HS-5 (cell line): Measurements from ENCODE around the gene GJA3.
"Not testable (repeated sequence)": the region's sequence is repeated elsewhere in the genome, so short reads cannot be mapped to it uniquely, and the experiment has no call there.

Experiments
- DNase-seq: peaks from one replicate; pipeline ENCODE4 v3.0.0-alpha.2; 2012; ENCODE audit warnings: low read depth

The GJA3 gene

DNA sequence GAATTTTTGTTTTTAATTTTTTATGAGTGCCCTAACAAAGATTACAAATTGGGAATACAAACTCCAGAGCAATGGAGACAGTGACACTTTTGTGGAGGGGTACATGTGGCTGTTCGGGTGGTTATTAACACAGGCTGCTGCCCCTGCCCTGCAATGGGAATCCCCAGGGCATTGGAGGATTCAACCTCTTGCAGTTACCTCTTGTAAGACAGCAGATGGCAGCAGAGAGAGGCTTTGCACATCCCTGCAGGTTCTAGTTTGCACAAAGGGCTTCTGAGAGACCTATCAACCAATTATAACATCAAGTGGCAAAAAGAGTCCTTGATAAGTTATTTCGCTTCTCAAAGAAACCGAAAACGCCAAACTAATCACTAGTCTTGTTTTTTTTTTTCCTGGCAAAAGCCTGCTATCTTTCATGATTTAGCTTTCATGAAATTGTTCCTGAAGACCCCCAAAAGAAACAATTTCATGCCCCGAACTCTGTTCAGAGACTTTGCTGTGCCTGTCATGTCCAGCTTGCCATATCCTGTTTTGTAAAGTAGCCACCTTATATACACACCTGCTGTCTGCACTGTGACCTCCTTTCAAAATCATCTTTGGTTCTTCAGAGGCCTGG is 21.5 kb upstream of the GJA3 start:
- DNase-seq, result no peak

DNA sequence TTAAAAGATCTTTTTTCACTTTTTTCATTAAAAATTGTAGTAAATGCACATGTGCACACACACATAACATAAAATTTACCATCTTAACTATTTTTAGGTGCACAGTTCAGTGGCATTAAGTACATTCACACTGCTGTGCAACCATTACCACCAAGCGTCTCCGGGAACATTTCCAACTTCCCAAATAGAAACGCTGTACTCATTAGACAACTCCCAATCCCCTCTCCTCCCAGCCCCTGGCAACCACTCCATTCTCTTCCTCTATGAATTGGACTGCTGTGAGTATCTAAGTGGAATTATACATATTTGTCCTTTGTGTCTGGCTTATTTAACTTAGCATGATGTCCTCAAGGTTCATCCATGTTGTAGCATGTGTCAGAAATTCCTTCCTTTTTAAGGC is 20.3 kb upstream of the GJA3 start:
- no peak for DNase-seq

DNA sequence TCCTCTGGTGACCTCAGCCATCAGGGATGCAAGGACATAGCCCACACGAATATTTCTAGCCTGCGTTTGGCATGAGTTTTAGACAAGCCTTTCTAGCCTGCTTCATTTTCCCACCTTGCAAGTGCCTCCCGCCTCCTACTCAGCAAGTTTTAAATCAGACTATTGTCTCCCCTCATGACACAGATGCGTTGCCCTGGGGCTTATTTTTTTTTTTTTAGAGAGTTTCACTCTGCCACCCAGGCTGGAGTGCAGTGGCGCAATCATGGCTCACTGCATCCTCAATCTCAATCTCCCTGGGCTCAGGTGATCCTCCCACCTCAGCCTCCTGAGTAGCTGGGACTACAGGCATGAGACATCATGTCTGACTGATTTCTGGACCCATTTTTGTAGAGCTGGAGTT is 17.3 kb upstream of the GJA3 start:
- no peak for DNase-seq

- no peak for DNase-seq
These were observed 16.4 kb upstream of the GJA3 start for GRCh38 chr13:20177049-20177831.

DNA sequence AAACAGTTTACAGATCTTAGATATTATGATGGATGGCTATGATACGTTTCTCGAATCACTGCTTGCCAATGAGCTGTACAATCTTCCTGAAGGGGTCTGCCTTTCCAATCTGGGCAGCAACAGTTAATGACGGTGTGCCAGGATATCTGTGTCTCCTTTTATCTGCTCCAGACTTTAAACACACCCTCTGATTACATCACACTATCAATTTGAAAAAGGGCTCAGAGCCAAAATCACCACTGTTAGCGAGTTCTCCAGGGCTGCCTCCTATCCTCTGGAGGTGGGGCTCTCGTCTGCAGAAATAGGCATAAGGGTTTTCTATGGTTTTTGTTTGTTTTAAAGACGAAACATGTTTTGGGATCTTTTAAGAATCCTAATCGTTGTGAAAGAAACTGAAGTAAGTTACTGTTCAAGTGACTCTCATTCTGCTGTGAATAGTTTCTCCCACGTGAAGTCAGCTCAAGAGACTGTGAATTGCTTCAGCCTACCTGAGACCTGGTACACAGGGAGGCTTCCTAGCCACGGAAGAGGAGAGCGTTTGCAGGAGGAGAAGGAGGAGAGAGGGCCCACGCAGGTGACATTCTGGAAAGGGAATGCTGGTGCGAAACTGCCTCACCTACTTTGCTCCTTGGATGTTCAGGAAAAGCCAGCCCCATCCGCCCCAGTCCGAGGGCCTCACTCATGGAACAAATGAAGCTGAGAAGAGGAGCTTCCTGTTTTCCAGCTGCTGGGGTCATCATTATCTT is 15.2 kb upstream of the GJA3 start:
- no peak for DNase-seq

- DNase-seq, result no peak
These were observed 14.5 kb upstream of the GJA3 start for GRCh38 chr13:20175406-20175794.

DNA sequence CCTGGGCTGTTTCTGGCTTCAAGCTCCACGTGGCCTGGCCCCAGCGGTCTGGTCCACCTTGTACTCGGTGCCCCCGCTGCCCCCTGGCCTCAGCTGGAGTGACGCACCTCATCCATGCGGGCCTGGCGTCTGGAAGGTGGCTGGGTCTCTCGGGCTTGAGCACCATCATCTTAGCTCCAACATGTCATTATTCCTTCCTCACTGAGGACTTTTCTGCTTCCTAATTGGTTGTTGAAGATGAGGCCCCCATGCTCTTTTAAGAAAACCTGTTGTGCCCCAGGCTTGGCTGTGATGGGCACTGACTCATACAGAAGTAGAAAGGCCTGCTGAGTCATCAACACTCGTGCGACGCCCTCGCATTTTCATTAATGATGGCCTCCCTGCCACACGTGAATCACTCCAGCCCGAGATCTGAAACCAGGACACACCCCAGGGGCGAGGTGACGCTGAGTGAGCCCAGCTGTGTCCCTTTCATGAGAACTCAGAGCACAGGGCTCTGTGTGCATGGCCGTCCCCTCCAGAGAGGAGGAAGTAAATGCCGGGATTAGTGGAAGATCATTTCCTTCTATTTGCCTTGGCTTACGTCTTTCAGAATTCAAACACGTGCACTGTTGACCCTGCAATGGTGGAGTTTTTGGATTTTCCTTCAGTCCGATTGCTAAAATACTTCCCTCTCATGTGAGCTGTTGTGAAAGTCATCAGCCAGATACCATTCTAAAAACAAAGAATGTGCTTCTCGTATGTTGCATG is 14.0 kb upstream of the GJA3 start:
- DNase-seq, result peak; percentile 58

- no peak for DNase-seq
These were observed 12.4 kb upstream of the GJA3 start for GRCh38 chr13:20173116-20173746.

- no peak for DNase-seq
These were observed 10.5 kb upstream of the GJA3 start for GRCh38 chr13:20171364-20171763.

DNA sequence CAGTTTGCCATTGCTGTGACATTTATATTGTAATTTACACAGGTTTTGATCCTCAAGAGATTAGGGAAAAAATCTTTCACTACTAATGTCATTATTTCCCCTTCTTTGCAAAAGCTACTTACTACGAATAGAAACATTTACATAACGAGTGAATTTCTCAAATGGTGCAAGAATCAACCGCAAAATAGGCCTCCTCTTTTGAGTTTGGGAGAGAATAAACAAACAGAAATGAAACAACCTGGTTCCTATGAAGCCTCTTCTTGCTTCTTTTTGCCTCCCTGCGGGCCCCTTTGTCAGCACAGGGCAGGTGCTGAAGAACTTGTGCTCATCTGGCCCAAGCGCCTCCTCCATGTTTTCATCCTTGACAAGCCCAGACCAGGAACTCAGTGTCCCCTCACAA is 10.1 kb upstream of the GJA3 start:
- no peak for DNase-seq

DNA sequence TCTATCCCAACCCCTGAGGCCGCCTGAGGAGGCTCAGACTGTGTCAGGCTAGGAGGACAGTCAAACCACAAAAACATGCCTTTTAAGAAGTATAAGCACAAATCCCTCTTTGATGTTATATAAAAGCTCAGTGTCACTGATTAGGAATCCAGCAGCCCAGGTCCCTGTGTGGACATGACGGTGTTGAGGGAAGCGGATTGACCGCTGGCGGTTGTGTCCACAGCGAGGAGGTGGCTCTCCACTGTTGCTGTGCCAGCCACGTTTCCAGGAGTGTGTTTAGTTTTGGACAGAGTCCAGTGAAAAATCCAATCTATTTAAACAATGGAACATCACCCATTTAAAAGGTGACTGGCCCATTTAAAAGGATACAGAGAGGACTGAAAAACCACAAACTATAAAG is 7.5 kb upstream of the GJA3 start:
- no peak for DNase-seq

GRCh38 chr13:20165417-20166257 is 4.8 kb upstream of the GJA3 start:
- no peak for DNase-seq

DNA sequence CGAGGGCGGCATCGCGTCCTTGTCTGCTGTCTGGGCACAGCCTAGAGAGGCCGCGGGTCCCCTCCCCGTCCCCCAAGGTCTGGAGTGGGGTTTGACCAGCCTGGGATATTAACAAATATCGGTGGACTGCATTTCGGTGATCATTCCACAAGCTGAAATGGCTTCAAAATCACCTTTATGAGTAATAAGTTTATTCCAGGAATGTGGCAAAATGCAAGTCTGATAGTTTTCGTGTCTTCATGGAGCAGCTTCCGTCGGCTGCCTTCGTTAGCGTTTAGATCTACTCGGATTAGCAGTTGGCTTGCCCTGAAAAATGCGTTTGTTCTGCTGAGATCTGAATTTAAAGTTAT is 1.1 kb upstream of the GJA3 start:
- DNase-seq, result no peak

DNA sequence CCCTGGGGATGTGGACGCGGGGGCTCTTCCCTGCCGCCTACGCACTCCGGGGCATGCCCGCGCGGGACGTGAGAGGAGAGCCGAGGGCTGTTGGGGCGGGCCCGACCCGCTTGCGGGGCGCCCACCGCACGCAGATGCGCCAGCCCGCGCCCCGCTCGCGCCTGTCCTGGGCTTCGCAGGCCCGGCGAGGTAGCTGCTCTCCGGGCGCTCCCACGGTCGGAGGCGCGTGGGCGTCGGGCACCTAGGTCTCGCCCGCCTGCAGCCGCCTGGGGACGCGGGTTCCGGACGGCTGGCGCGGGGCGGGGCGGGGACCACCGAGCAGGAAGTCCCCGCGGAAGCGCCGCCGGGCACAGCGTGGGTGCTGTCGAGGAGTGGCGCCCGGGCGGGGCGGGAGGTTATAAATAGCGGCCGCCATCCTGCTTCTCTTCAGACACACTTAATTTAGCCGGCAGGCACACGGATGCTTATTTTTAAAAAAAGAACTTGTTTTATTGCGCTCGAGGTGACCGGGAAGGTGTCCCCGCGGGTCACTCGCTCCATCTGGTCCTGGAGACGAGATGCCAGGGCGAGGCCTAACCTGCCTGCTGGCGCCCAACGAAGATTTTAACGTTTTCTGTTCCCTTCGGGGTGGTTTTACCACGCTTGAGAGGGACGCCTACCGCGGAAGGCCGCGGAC is 561 bp upstream of the GJA3 start:
- DNase-seq, result no peak

DNA sequence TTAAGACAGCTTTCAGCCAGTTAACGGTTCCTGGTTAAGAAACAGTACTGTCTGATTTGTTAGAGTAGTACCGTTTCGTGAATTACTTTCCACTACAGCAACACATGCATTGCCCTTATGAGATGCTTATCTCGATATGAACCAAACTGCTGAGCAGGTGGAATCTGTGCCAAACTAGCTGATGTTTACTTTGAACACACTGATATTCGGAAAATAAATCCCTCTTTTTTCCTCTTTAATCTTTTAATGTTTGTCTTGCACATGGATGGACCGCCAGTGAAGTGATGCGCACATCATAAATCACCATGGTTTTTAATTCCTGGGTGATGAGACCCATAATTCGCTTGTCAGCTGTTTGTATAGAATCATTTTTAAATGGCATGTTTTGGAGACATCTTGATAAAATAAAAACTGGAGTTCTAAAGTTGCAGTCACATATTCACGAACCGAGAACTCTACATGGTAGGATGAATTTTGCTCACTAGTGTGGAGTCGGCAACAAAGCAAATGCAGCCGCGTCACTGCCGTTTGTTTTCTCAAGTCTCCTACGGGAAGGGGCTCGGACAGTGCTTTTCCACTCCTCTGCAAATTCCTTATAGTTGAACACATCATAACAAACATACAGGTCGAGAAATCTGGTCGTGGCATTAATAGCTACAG is 1.1 kb downstream of the GJA3 start:
- DNase-seq, result no peak

DNA sequence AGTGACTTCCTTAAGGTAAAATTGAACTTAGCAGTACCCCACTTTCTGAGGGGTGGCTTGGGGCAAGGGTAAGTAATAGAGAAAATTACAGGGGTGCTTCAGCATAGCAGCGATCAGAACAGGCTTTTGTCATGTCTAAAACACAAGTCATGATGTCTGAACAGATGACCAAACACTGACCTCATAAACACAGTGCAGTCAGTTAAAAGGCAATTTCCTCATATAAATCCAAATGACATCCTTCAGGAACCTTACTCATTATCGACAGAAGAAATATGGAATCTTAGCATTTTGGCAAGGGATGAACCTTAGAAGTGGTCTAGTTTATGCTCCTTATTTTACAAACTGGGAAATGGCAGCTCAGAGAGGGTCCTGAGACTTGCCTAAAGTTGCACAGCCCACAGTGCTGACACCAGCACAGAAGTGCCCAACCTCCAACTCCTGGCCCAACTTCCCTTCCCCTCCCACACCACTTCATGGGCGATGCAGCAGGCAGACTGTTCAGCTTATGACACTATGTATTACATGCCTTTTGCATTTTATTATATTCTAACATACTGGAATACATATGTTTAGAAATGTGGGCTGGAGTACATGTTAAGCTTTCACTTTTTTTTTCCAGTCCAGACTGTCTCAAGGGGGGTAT is 3.6 kb downstream of the GJA3 start:
- no peak for DNase-seq

DNA sequence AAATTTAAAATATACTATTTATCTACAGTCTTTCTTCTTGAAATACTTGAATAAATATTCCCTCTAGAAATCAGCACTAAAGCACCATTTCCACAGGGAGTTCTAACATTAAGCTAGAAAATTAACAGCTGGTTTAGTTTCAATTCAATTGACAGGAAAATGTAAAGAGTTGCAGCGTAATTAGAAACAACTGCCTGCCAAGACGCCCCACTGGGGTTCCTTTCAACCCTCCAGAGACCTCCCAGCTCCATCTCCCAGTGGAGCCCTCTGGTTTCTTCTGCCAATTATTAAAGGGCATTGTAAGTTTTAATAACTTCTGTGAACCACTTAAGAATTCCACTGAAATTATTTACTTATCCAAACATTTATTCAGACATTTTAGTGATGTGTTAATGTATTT is 4.2 kb downstream of the GJA3 start:
- DNase-seq, result no peak

DNA sequence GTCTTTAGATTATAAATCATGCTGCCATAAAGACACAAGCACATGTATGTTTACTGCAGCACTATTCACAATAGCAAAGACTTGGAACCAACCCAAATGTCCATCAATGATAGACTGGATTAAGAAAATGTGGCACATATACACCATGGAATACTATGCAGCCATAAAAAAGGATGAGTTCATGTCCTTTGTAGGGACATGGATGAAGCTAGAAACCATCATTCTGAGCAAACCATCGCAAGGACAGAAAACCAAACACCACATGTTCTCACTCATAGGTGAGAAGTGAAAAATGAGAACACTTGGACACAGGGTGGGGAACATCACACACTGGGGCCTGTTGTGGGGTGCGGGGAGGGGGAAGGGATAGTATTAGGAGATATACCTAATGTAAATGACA is 7.6 kb downstream of the GJA3 start:
- DNase-seq, result not testable (repeated sequence)

DNA sequence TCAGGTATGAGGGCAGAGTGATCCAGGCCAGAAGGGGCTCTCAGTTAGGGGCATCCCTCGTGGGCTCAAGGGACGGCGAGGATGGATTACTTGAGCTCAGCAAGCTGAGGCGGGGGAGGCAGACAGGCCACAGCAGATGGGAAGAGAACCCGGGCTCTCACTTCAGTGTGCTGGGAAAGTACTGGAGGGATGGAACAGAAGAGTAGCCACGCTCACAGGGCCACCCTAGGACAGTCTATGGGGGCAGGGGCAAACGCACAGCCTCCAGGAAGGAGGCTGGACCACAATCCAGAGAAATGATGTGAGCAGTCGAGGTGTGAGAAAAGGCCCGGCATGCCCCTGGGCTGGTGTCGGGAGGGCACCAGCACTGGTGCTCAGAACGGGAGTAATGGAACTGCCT is 9.2 kb downstream of the GJA3 start:
- no peak for DNase-seq

DNA sequence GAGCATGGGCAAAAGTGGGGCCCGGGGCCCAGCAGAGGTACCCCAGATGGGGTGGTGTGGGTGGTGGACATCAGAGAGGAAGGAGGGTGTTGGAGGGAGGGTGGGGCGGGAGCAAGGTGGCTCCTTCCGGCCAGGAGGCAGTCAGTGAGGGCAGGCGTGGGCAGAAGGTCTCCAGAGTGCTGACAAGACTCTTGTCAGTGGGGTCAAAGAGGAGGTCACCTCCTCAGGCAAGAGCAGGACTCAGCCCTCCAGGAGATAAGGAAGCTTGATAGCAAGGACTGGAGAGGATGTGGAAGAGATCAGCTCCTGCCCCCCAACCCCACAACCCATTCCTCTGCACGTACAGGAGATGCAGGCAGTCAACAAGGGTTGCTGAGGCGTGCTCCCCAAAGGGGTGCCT is 9.8 kb downstream of the GJA3 start:
- no peak for DNase-seq
